Mesenchymal stem cell (in vitro differentiated cells and primary cell): ENCODE measurements around the gene HPSE2.
A peak's percentile ranks its signal among the peaks of the same experiment; 100 is the strongest.

Experiments used
- DNase-seq: peaks from one replicate; pipeline ENCODE4 v3.0.0-alpha.2; 2013
- H2AFZ ChIP-seq: one replicate; pipeline ENCODE4 v1.6.1; 2013; ENCODE audit warnings: low read depth, mild to moderate bottlenecking, control low read depth, inconsistent platforms, low read length, moderate library complexity
- H2AK5ac ChIP-seq: 2 replicates; pipeline ENCODE4 v1.6.1; 2013; ENCODE audit warnings: low read length, moderate library complexity, mild to moderate bottlenecking, inconsistent platforms; ENCODE audit not compliant: severe bottlenecking
- H2BK120ac ChIP-seq: one replicate; pipeline ENCODE4 v1.6.1; 2013; ENCODE audit warnings: low read depth, mild to moderate bottlenecking, inconsistent platforms, low read length, moderate library complexity
- H2BK12ac ChIP-seq, 2 experiments: one replicate each; pipeline ENCODE4 v1.6.1; 2013; ENCODE audit warnings: inconsistent platforms in 2 of 2, low read length in 2 of 2, mild to moderate bottlenecking in 2 of 2, moderate library complexity in 2 of 2, control low read depth in 1 of 2
- H2BK15ac ChIP-seq: one replicate; pipeline ENCODE4 v1.6.1; 2013; ENCODE audit warnings: mild to moderate bottlenecking, low read depth, inconsistent platforms; ENCODE audit not compliant: poor library complexity, severe bottlenecking
- H2BK5ac ChIP-seq: 2 replicates; pipeline ENCODE4 v1.6.1; 2013; ENCODE audit warnings: low read depth, mild to moderate bottlenecking, low read length, control low read depth, inconsistent platforms; ENCODE audit not compliant: poor library complexity, severe bottlenecking
- H3K14ac ChIP-seq, 2 experiments: one replicate each; pipeline ENCODE4 v1.6.1; 2013; ENCODE audit warnings: inconsistent platforms in 2 of 2, low read length in 2 of 2, control low read depth in 1 of 2, mild to moderate bottlenecking in 1 of 2, moderate library complexity in 1 of 2
- H3K18ac ChIP-seq, 2 experiments: one replicate each; pipeline ENCODE4 v1.6.1; 2013; ENCODE audit warnings: inconsistent platforms in 2 of 2, low read length in 2 of 2, control low read depth in 1 of 2, low read depth in 1 of 2, mild to moderate bottlenecking in 1 of 2
- H3K23ac ChIP-seq, 2 experiments: one replicate each; pipeline ENCODE4 v1.6.1; 2013; ENCODE audit warnings: inconsistent platforms in 2 of 2, low read length in 2 of 2, mild to moderate bottlenecking in 2 of 2, moderate library complexity in 2 of 2, control low read depth in 1 of 2
- H3K27ac ChIP-seq: 2 replicates; pipeline ENCODE4 v1.5.1; 2013; ENCODE audit warnings: mild to moderate bottlenecking, moderate library complexity, low read length, control low read depth, inconsistent platforms; ENCODE audit not compliant: poor library complexity, severe bottlenecking
- H3K27me3 ChIP-seq, 2 experiments: 2 replicates each; pipeline versions ENCODE4 v1.6.1 to v1.7.0; 2013; ENCODE audit warnings: low read length in 2 of 2, mild to moderate bottlenecking in 2 of 2, moderate library complexity in 2 of 2, control low read depth in 1 of 2, inconsistent platforms in 1 of 2; ENCODE audit not compliant: control insufficient read depth in 1 of 2, insufficient read depth in 1 of 2
- H3K36me3 ChIP-seq, 2 experiments: 2 replicates each; pipeline versions ENCODE4 v1.6.1 to v1.7.0; 2013; ENCODE audit warnings: low read length in 2 of 2, control low read depth in 1 of 2, inconsistent platforms in 1 of 2, low read depth in 1 of 2, mild to moderate bottlenecking in 1 of 2; ENCODE audit not compliant: insufficient read depth in 2 of 2, control insufficient read depth in 1 of 2
- H3K4ac ChIP-seq, 2 experiments: one replicate each; pipeline ENCODE4 v1.6.1; 2013; ENCODE audit warnings: inconsistent platforms in 2 of 2, low read length in 2 of 2, mild to moderate bottlenecking in 2 of 2, moderate library complexity in 2 of 2, control low read depth in 1 of 2, low read depth in 1 of 2
- H3K4me1 ChIP-seq: 2 replicates; pipeline ENCODE4 v1.6.1; 2013; ENCODE audit warnings: low read depth, low read length, control low read depth; ENCODE audit not compliant: control insufficient read depth, insufficient read depth
- H3K4me2 ChIP-seq: 2 replicates; pipeline ENCODE4 v1.6.1; 2013; ENCODE audit warnings: low read length, mild to moderate bottlenecking, inconsistent platforms; ENCODE audit not compliant: poor library complexity, severe bottlenecking
- H3K4me3 ChIP-seq, 2 experiments: 2 replicates each; pipeline versions ENCODE4 v1.5.1 to v1.7.0; 2013; ENCODE audit warnings: low read length in 2 of 2, mild to moderate bottlenecking in 2 of 2, control low read depth in 1 of 2, low read depth in 1 of 2; ENCODE audit not compliant: insufficient read depth in 1 of 2
- H3K79me1 ChIP-seq: replicated peaks from 2 replicates; pipeline ENCODE4 v1.6.1; 2013; ENCODE audit warnings: mild to moderate bottlenecking, control low read depth, low read length, inconsistent platforms; ENCODE audit not compliant: poor library complexity, severe bottlenecking
- H3K9ac ChIP-seq: 2 replicates; pipeline ENCODE4 v1.7.0; 2013; ENCODE audit warnings: mild to moderate bottlenecking, low read length, moderate library complexity
- H3K9me3 ChIP-seq: 2 replicates; pipeline ENCODE4 v1.7.0; 2013; ENCODE audit warnings: mild to moderate bottlenecking, low read length; ENCODE audit not compliant: control insufficient read depth
- H4K8ac ChIP-seq: one replicate; pipeline ENCODE4 v1.6.1; 2013; ENCODE audit warnings: inconsistent platforms, mild to moderate bottlenecking, low read length, moderate library complexity
- H4K91ac ChIP-seq: one replicate; pipeline ENCODE4 v1.6.1; 2013; ENCODE audit warnings: mild to moderate bottlenecking, low read length, inconsistent platforms
- WGBS: methylation state at CpG from one replicate; pipeline ENCODE4 v1.1.7; 2013; ENCODE audit warnings: mixed read lengths; 5-methylcytosine and 5-hydroxymethylcytosine counted together

HPSE2 gene

GRCh38 chr10:99233000-99233688 lies 2.5 kb downstream of the HPSE2 start:
- Histone ChIP-seq H3K27ac (no peak overlapping the region), H2BK120ac (no peak overlapping the region), H3K27me3 (peaks cover 75 to 86% of the 10 kb centered on the region in 2 experiments), H3K36me3 (no peaks in the 10 kb centered on the region), H3K79me1 (no peaks in the 10 kb centered on the region), H3K9ac (no peak overlapping the region), H3K4me1 (peaks cover 13% of the 10 kb centered on the region), H3K4me3 (peak overlapping the region in 1 of 2 experiments; percentile 86), H3K14ac (no peak overlapping the region), H4K91ac (no peak overlapping the region), H2BK15ac (no peak overlapping the region), H2AK5ac (no peak overlapping the region), H3K9me3 (peaks cover 4% of the 10 kb centered on the region), H4K8ac (no peak overlapping the region), H2BK12ac (no peak overlapping the region), H3K4me2 (no peak overlapping the region), H2BK5ac (no peak overlapping the region), H3K23ac (no peak overlapping the region), H2AFZ (no peak overlapping the region), H3K4ac (no peak overlapping the region), H3K18ac (peak overlapping the region in 1 of 2 experiments; percentile 15)
- no peak for DNase-seq
- 11% methylated on average over 17 of the region's 18 CpGs for WGBS

GRCh38 chr10:99232360-99232999 lies 3.2 kb downstream of the HPSE2 start:
- H3K4me1 ChIP-seq = peaks cover 13% of the 10 kb centered on the region
- peak; percentile 46 for DNase-seq
- no peak overlapping the region for H3K4ac ChIP-seq
- H3K27ac ChIP-seq = no peak overlapping the region
- H3K36me3 ChIP-seq = no peaks in the 10 kb centered on the region
- H3K9me3 ChIP-seq = peaks cover 4% of the 10 kb centered on the region
- no peak overlapping the region for H3K14ac ChIP-seq
- no peak overlapping the region for H3K23ac ChIP-seq
- peak overlapping the region; percentile 22 for H4K91ac ChIP-seq
- peak overlapping the region in 1 of 2 experiments; percentile 52 for H3K4me3 ChIP-seq
- no peak overlapping the region for H2AFZ ChIP-seq
- H3K27me3 ChIP-seq = peaks cover 73 to 83% of the 10 kb centered on the region in 2 experiments
- under 1% methylated on average over 42 of the region's 49 CpGs for WGBS
- H3K9ac ChIP-seq = no peak overlapping the region
- no peak overlapping the region for H2BK120ac ChIP-seq
- peak overlapping the region; percentile 60 for H4K8ac ChIP-seq
- peak overlapping the region; percentile 15 to 66 for H3K18ac ChIP-seq
- no peak overlapping the region for H3K4me2 ChIP-seq
- H2BK12ac ChIP-seq = no peak overlapping the region
- no peak overlapping the region for H2BK5ac ChIP-seq
- H3K79me1 ChIP-seq = no peaks in the 10 kb centered on the region
- H2AK5ac ChIP-seq = no peak overlapping the region
- no peak overlapping the region for H2BK15ac ChIP-seq

GRCh38 chr10:99224766-99225165 lies 10.9 kb downstream of the HPSE2 start:
- H2BK15ac ChIP-seq = no peak overlapping the region
- no peak overlapping the region for H2BK5ac ChIP-seq
- H2AK5ac ChIP-seq = no peak overlapping the region
- H3K27me3 ChIP-seq = peaks cover 0 to 6% of the 10 kb centered on the region in 2 experiments
- H3K27ac ChIP-seq = no peak overlapping the region
- no peak overlapping the region for H2AFZ ChIP-seq
- H3K79me1 ChIP-seq = no peaks in the 10 kb centered on the region
- H2BK12ac ChIP-seq = no peak overlapping the region
- 83% methylated on average over 1 of the region's 3 CpGs for WGBS
- no peaks in the 10 kb centered on the region for H3K4me1 ChIP-seq
- H3K23ac ChIP-seq = no peak overlapping the region
- H3K4me3 ChIP-seq = no peak overlapping the region
- H3K14ac ChIP-seq = no peak overlapping the region
- H3K36me3 ChIP-seq = no peaks in the 10 kb centered on the region
- no peak overlapping the region for H2BK120ac ChIP-seq
- H4K91ac ChIP-seq = no peak overlapping the region
- H3K9me3 ChIP-seq = peaks cover 4% of the 10 kb centered on the region
- DNase-seq = no peak
- H3K18ac ChIP-seq = no peak overlapping the region
- H3K9ac ChIP-seq = no peak overlapping the region
- no peak overlapping the region for H3K4ac ChIP-seq
- no peak overlapping the region for H3K4me2 ChIP-seq
- H4K8ac ChIP-seq = no peak overlapping the region

GRCh38 chr10:99207340-99207739 lies 28.3 kb downstream of the HPSE2 start:
- no peak overlapping the region for H3K9ac ChIP-seq
- H3K4ac ChIP-seq = no peak overlapping the region
- H2BK120ac ChIP-seq = no peak overlapping the region
- DNase-seq = no peak
- no peak overlapping the region for H3K4me2 ChIP-seq
- no peaks in the 10 kb centered on the region for H3K4me1 ChIP-seq
- H2BK15ac ChIP-seq = no peak overlapping the region
- WGBS = no CpG with 5 or more reads among the region's 3 CpGs
- H2BK12ac ChIP-seq = no peak overlapping the region
- no peak overlapping the region for H2BK5ac ChIP-seq
- H3K23ac ChIP-seq = no peak overlapping the region
- no peak overlapping the region for H3K14ac ChIP-seq
- H2AK5ac ChIP-seq = no peak overlapping the region
- no peak overlapping the region for H4K91ac ChIP-seq
- H3K36me3 ChIP-seq = no peaks in the 10 kb centered on the region
- no peak overlapping the region for H4K8ac ChIP-seq
- H3K27ac ChIP-seq = no peak overlapping the region
- H3K79me1 ChIP-seq = no peaks in the 10 kb centered on the region
- H3K9me3 ChIP-seq = peaks cover 4% of the 10 kb centered on the region
- H2AFZ ChIP-seq = no peak overlapping the region
- H3K18ac ChIP-seq = no peak overlapping the region
- no peaks in the 10 kb centered on the region for H3K27me3 ChIP-seq
- H3K4me3 ChIP-seq = no peak overlapping the region
